ENCODE results near the gene EPHB1.

GRCh38 chr3:134792700-134793099, 2.4 kb upstream of the EPHB1 start:
- no peak for TF ChIP-seq POLR2A (IDR thresholded peaks at IDR 0.05)
- TF ChIP-seq POLR2AphosphoS5 (IDR thresholded peaks at IDR 0.05) = no peak
- no peak for TF ChIP-seq CTCF (IDR thresholded peaks at IDR 0.05)
